Type B pancreatic cell (in vitro differentiated cells): ENCODE measurements around the gene LAPTM5. TPM values are rescaled to one million over a fixed set of nuclear protein-coding genes. Genes with fewer than 3 reads are reported as not detected.
"Not testable (repeated sequence)": the region's sequence is repeated elsewhere in the genome, so short reads cannot be mapped to it uniquely, and the experiment has no call there.

Experiments used
- DNase-seq: peaks from one replicate; pipeline ENCODE4 v3.0.0; 2021; ENCODE audit warnings: mixed read lengths; ENCODE audit not compliant: unreplicated experiment; ENCODE audit errors: extremely low spot score
- H3K27ac Mint-ChIP-seq: 2 replicates; pipeline ENCODE4 v1.8.0; 2021; ENCODE audit warnings: mild to moderate bottlenecking, mixed read lengths
- H3K27me3 Mint-ChIP-seq: 2 replicates; pipeline ENCODE4 v1.8.0; 2021; ENCODE audit warnings: mixed read lengths
- H3K36me3 Mint-ChIP-seq: 2 replicates; pipeline ENCODE4 v1.8.0; 2021; ENCODE audit warnings: mixed read lengths
- H3K4me1 Mint-ChIP-seq: one replicate; pipeline ENCODE4 v1.8.0; 2021; ENCODE audit warnings: mixed read lengths; ENCODE audit not compliant: unreplicated experiment
- H3K4me3 Mint-ChIP-seq: 2 replicates; pipeline ENCODE4 v1.8.0; 2021; ENCODE audit warnings: mild to moderate bottlenecking, mixed read lengths
- H3K9me3 Mint-ChIP-seq: 2 replicates; pipeline ENCODE4 v1.8.0; 2021; ENCODE audit warnings: mixed read lengths
- total RNA-seq: library from RNA; stranded (reverse); gene quantifications from 2 replicates; pipeline ENCODE4 v1.2.1, GENCODE V29; 2021; ENCODE audit warnings: low replicate concordance
- TF ChIP-seq, protein P1 (sequence below): fragments of 200-600 bp; sonication (generic); conservative IDR thresholded peaks from 2 replicates; pipeline ENCODE4 v1.5.0; 2021; ENCODE audit warnings: antibody characterized with exemption, mild to moderate bottlenecking

LAPTM5 gene
- total RNA-seq, 1 donor from 2014 or later = 0.24 TPM

DNA sequence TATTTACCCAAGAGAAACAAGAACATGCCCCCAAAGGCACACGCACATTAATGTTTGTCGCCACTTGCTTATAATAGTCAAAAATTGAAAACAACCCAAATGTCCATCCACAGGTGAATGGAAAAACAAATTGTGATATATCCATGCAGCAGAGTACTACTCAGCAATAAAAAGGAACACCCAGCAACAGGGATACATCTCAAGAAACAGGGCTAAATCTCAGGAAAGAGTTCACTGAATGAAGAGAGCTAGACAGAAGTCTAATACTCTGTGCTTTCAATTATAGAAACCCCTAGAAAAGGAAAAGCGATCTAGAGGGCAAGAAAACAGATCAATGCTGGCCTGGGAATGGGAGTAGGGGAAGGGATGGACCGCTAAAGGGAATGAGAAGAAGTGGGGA lies 36.7 kb upstream of the LAPTM5 start:
- no peak overlapping the region for H3K27ac Mint-ChIP-seq
- H3K4me3 Mint-ChIP-seq = no peak overlapping the region
- TF ChIP-seq, protein P1, sequence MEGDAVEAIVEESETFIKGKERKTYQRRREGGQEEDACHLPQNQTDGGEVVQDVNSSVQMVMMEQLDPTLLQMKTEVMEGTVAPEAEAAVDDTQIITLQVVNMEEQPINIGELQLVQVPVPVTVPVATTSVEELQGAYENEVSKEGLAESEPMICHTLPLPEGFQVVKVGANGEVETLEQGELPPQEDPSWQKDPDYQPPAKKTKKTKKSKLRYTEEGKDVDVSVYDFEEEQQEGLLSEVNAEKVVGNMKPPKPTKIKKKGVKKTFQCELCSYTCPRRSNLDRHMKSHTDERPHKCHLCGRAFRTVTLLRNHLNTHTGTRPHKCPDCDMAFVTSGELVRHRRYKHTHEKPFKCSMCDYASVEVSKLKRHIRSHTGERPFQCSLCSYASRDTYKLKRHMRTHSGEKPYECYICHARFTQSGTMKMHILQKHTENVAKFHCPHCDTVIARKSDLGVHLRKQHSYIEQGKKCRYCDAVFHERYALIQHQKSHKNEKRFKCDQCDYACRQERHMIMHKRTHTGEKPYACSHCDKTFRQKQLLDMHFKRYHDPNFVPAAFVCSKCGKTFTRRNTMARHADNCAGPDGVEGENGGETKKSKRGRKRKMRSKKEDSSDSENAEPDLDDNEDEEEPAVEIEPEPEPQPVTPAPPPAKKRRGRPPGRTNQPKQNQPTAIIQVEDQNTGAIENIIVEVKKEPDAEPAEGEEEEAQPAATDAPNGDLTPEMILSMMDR = no peak
- no peaks in the 10 kb centered on the region for H3K36me3 Mint-ChIP-seq
- H3K9me3 Mint-ChIP-seq = no peaks in the 10 kb centered on the region
- DNase-seq = no peak
- peaks cover 9% of the 10 kb centered on the region for H3K4me1 Mint-ChIP-seq
- peaks cover 25% of the 10 kb centered on the region for H3K27me3 Mint-ChIP-seq

DNA sequence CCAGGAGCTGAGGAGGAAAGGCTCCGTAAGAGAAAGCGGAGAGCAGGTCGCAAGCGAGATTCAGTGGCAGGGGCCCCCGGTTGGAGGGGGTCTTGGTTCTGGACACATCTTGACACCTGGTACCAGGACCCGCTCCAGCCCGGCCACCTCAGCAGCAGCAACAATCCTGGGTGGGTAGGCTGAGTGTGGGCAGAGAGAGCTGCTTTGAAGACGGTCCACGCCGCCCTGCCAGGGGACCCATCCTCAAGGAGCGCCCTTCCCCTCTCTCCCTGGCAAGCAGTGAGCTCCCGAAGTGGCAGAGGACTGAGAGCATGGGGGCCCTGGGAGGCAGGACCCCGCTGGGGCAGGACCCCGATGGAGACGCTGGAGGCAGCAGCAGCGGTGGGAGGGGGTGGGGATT lies 35.6 kb upstream of the LAPTM5 start:
- no peak for DNase-seq
- H3K27ac Mint-ChIP-seq = no peak overlapping the region
- TF ChIP-seq, protein P1 = no peak

DNA sequence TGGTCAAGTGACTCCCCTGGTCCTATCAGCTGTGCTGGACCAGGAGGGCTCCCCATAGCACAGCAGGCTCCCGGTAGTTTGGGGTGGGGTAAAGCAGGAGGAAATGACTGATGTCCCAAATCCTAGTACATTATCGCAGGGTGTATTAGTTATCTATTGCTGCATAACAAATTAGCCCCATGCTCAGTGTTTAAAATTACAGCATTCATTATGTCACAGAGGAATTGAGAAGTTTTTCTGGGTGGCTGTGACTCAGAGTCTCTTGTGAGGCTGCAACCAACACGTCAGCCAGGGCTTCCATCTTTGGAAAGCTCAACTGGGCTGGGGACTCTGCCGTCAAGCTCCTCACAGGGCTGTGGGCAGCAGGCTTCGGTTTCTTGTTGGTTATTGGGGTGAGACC lies 34.3 kb upstream of the LAPTM5 start:
- no peak overlapping the region for H3K27ac Mint-ChIP-seq
- H3K27me3 Mint-ChIP-seq = peaks cover 39% of the 10 kb centered on the region
- TF ChIP-seq, protein P1 = no peak
- DNase-seq = no peak
- H3K9me3 Mint-ChIP-seq = no peaks in the 10 kb centered on the region
- H3K36me3 Mint-ChIP-seq = no peaks in the 10 kb centered on the region
- H3K4me1 Mint-ChIP-seq = peaks cover 26% of the 10 kb centered on the region
- no peak overlapping the region for H3K4me3 Mint-ChIP-seq

More for the DNA sequence above, 35.6 kb upstream of the LAPTM5 start:
- H3K4me3 Mint-ChIP-seq = no peak overlapping the region
- H3K36me3 Mint-ChIP-seq = no peaks in the 10 kb centered on the region
- H3K4me1 Mint-ChIP-seq = peaks cover 15% of the 10 kb centered on the region
- H3K27me3 Mint-ChIP-seq = peaks cover 31% of the 10 kb centered on the region
- H3K9me3 Mint-ChIP-seq = no peaks in the 10 kb centered on the region

DNA sequence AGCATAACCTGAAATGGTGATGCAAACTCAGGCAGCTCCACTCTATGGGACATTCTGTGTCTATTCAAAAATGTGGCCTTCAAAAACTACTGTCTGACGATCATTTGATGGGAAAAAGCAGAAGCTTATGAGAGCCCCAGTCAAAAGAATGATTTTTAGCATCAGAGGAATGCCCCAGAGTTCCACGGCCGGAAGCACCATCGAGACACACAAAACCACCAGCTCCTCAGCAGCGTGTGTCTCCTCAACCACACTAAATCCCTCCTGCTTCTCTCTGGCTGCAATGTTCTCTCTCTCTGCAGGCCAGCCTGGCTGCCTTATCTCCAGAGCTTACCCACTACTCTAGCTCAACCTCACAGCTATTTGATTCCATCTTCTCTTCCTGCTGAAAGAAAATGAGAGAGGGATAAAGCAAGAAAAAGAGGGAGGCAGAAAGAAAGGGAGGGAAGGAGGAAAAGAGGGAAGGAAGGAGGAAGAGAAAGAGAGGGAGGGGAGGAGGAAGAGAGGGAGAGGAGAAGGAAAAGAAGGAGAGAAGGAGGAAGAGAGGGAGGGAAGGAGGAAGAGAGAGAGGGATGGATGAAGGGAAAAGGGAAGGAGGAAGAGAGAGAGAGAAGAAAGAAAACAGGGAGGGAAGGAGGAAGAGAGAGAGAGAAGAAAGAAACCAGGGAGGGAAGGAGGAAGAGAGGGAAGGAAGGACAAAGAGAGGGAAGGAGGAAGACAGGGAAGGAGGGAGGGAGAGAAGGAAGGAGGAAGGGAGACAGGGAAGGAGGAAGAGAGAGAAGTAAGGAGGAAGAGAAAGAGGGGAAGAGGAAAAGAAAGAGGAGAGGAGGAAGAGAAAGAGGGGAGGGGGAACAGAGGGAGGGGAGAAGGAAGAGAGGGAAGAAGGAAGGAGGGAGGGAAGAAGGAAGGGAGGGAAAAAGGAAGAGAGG lies 33.5 kb upstream of the LAPTM5 start:
- TF ChIP-seq, protein P1 = no peak
- no peak overlapping the region for H3K27ac Mint-ChIP-seq
- no peak for DNase-seq
- H3K4me1 Mint-ChIP-seq = peaks cover 26% of the 10 kb centered on the region
- no peaks in the 10 kb centered on the region for H3K9me3 Mint-ChIP-seq
- H3K36me3 Mint-ChIP-seq = no peaks in the 10 kb centered on the region
- H3K27me3 Mint-ChIP-seq = peaks cover 39% of the 10 kb centered on the region
- H3K4me3 Mint-ChIP-seq = no peak overlapping the region

DNA sequence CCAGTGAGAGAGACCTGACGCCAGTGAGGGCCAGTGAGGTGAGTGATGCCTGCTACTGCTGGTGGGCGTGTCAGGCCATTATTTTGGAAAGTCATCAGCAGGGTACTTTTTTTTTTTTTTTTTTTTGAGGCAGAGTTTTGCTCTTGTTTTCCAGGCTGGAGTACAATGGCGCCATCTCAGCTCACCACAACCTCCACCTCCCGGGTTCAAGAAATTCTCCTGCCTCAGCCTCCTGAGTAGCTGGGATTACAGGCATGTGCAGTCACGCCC lies 32.6 kb upstream of the LAPTM5 start:
- H3K36me3 Mint-ChIP-seq, H3K27ac Mint-ChIP-seq, DNase-seq, H3K9me3 Mint-ChIP-seq, H3K4me3 Mint-ChIP-seq: not testable (repeated sequence)
- H3K27me3 Mint-ChIP-seq = peaks cover 39% of the 10 kb centered on the region
- peaks cover 26% of the 10 kb centered on the region for H3K4me1 Mint-ChIP-seq

DNA sequence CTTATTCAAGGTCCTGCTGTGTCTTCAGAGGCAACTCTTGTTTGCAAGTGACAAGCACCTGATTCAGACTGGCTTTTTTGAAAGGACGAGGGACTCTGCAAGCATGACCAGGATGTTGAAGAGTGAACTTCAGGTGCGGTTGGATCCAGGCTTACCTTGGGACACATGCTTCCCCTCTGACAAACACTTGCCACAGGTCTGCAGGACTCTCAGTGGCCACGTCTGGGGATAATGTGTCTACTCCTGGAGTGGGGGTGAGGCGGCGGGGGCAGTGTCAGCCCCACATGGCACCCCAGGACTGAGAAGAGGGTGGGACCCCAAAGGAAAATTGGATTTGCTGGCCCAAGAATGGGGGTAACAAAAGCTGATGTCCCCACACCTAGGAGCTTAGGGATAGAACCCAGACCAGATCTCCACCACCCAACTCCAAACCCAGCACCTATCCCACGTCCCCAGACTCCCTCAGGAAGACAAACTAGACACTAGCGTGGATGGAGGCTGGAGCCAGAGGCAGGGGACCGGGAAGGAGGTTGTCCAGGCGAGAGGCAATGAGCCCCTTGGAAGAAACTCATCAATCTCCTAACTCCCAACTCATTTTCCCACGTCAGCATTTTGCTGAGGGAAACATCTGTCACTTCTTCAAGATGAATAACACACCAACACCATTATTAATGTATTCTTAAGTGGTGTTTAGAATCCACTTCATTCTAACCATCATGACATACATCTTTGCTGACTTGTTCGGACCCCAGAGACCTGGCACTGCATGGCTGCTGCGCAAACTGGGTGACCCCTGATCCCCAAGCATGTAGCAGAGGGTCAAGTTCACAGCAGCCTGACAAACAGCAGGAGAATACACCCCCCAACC lies 32.0 kb upstream of the LAPTM5 start:
- TF ChIP-seq, protein P1 = no peak
- no peak for DNase-seq
- Mint-ChIP-seq H3K27me3 (peaks cover 39% of the 10 kb centered on the region), H3K4me1 (peaks cover 26% of the 10 kb centered on the region), H3K4me3 (no peak overlapping the region), H3K9me3 (no peaks in the 10 kb centered on the region), H3K36me3 (no peaks in the 10 kb centered on the region), H3K27ac (no peak overlapping the region)
